GM19328 (cell line): ENCODE results near the gene BUB1B.
"Not testable (repeated sequence)": the region's sequence is repeated elsewhere in the genome, so short reads cannot be mapped to it uniquely, and the experiment has no call there.

Experiments
- ATAC-seq: cut with Tn5 transposase; IDR thresholded peaks from one replicate; pipeline ENCODE4 v1.9.1; 2021; ENCODE audit warnings: mild to moderate bottlenecking, moderate library complexity; ENCODE audit not compliant: unreplicated experiment

BUB1B gene

GRCh38 chr15:40160689-40161688 lies at the start of gene BUB1B:
Gene BUB1B, plus strand, starts transcription at chr15:40161069. Its CDS starts 152 bp downstream, at chr15:40161221.
- ATAC-seq: peak; percentile 78

DNA sequence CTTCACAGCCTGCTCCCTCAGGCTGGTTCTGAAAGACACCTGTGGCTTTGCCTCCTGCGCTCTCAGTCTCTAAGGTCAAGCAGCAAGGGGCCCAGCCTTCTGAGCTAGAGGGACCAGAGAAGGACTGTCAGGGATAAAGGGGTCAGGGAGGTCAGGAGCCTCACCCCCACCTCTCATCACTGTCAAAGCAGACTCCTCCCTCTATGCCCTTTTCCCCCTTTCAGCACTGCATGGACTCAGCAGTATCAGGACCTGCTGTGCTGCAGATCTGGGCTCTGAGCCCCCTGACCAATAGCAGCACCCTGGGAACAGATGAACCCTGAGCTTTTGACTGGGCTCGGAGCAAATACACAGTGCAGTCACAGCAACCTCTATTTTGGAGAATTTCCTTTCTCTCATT lies 49.0 kb upstream of the BUB1B start:
- ATAC-seq: no peak

- no peak for ATAC-seq
These were observed 48.1 kb upstream of the BUB1B start for GRCh38 chr15:40112789-40113188.

GRCh38 chr15:40114218-40114617 lies 46.7 kb upstream of the BUB1B start:
- no peak for ATAC-seq

DNA sequence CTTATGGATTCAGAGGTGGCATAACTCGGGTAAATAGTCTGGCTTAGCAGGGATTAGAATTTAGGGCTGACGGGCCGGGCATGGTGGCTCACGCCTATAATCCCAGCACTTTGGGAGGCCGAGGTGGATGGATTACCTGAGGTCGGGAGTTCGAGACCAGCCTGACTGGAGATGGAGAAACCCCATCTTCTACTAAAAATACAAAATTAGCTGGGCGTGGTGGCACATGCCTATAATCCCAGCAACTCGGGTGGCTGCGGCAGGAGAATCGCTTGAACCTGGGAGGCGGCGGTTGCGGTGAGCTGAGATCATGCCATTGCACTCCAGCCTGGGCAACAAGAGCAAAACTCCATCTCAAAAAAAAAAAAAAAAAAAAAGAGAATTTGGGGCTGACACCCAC lies 45.8 kb upstream of the BUB1B start:
- ATAC-seq: not testable (repeated sequence)

GRCh38 chr15:40115670-40116093 lies 45.2 kb upstream of the BUB1B start:
- ATAC-seq: peak; percentile 89

DNA sequence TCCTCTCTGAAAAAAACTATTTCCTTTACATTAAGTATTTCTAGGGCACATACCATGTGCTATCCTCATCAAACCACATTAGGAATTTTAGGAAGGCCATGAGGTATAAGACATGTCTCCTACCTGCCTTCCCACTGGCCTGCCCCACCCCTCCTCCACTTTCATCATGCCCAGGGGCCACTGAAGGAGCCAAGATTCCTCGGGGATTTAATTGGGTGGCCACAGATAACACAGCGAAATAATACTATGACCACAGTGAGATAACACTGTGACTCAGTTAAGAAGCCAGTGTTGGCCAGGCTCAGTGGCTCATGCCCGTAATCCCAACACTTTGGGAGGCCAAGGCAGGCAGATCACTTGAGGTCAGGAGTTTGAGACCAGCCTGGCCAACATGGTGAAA lies 42.4 kb upstream of the BUB1B start:
- ATAC-seq: no peak

- ATAC-seq: no peak
These were observed 38.8 kb upstream of the BUB1B start for GRCh38 chr15:40121911-40122638.

- not testable (repeated sequence) for ATAC-seq
These were observed 37.9 kb upstream of the BUB1B start for GRCh38 chr15:40122989-40123388.

DNA sequence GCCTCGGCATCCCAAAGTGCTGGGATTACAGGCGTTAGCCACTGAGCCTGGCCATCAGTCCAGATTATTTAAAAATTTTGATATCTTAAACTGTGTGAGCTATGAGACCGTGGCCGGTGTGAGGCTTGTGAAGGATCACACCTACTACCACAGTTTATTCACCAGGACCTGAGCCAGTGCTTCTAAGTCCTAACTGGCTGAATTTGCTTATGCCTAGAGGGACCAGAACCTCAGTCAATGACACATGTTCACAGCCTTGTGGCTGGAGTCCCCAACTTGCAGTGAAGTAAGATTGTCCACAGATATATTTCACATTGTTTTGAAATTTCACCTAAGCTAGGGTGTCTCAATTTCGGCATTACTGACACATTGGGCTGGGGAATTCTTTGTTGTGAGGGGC lies 37.0 kb upstream of the BUB1B start:
- not testable (repeated sequence) for ATAC-seq

- ATAC-seq: not testable (repeated sequence)
These were observed 36.5 kb upstream of the BUB1B start for GRCh38 chr15:40124333-40124732.

DNA sequence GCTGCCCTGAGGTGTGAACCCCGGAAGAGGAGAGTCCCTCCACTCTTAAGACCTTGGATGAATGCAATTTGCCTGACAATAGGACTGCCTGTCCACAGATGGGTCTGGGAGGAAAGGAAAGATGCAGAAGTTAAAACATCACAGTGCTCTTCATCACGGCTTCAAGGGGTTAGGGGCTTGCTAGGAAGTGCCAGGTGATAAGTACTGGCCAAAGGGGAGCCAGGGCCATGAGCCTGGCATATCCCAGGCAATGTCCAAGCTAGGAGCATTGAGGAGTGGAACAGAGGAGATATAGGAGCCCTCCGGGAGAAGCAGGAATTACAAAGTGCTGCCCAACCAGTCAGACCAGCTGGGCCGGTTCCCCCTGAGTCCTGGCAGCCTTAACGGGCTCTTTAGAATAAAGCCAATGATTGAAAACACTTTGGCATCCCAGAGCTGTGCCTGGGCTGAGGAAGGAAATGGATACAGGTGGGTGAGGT lies 36.0 kb upstream of the BUB1B start:
- not testable (repeated sequence) for ATAC-seq

DNA sequence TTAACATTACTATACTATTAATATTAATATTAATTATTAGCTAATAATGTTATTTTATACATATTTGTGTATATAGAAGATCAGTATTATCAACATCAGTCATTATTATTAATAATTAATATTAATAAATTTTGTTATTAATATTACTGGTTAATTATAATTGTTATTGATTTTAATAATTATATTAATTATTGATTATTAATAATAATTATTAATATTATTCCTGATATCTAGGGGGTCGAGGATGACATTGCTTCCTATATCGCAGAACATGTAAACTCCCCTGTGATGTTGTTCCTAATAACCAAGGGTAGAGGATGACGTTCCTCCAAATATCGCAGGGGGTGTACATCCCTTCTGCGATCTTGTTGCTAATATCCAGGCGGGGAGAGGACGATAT lies 34.9 kb upstream of the BUB1B start:
- no peak for ATAC-seq

DNA sequence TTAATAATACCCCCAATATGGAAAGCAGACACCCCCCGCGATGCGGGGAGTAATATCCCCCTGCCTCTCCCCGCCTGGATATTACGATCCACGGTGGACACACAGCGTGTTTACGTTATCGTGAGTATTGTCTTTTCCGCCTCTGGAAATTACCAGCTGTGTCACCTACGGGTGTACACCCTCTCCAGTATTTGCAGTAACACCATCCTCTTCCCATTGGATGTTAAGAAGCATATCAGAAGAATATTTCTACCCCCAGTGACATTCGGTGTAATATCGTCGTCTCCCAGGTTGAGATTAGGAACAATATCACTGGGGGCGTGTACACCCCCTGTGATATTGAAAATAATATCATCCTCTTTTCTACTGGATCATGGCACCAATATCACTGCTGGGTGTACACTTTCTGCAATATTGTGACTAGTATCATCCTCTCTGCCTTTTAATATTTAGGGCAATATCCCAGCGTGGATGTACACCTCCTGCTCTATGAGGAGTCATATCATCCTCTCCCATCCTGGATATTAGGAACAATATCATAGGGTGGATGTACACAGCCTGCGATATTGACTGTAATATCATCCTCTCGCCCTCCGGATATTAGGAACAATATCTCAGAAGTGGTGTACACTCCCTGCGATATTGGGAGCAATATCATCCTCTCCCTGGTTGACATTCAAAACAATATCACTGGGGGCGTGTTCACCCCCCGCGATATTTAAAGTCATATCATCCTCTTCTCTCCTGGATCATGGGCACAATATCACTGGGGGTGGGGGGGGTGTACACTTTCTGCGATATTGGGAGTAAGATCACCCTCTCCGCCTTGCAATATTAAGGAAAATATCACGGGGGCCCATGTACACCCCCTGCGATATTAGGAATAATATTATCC lies 31.9 kb upstream of the BUB1B start:
- ATAC-seq: no peak

DNA sequence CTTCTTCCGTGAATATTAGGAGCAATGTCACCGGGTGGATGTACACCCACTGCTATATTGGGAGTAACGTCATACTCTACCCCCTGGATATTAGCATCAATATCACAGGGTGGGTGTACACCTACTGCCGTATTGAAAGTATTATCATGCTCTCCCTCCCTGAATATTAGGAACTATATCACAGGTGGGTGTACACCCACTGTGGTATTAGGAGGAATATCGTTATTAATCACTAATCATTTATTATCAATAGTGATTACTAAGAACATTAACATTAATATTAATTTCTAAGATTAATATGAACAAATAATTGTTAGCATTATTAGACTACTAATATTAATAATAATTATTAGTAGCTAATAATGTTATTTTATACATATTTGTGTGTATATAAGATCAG lies 30.8 kb upstream of the BUB1B start:
- ATAC-seq: no peak

DNA sequence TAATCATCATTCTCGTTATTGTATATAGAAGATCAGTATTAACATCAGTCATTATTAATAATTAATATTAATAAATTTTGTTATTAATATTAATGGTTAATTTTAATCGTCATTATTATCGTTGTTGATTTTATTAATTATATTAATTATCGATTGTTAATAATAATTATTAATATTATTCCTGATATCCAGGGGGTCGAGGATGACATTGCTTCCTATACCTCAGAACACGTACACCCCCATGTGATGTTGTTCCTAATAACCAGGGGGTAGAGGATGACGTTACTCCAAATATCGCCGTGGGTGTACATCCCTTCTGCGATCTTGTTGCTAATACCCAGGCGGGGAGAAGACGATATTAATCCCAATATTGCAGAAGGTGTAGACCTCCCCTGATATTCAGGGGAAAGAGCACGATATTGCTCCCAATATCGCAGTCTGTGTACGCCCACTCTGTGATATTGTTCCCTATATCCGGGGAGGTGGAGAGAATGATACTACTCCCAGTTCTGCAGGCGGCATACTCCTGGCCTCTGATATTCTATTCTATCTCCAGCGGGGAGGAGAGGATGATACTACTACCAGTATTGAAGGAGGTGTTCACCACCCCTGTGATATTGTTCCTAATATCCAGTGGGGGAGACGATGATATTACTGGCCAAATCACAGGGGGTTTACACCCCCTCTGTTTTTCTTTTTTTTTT lies 29.9 kb upstream of the BUB1B start:
- ATAC-seq: no peak

DNA sequence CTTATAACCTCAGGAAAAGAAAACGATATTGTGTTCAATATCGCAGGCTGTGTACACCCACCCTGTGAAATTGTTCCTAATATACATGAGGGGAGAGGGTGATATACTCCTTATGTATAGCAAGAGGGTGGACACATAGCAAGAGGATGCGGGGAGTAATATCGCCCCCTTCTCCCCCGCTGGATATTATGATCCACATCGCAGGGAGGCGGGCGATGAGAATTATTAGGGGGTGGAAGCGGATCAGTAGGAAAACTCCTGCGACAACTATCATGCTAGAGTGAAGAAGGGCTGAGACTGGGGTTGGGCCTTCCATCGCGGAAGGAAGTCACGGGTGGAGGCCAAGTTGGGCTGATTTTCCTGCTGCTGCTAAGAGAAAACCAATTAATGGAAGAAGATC lies 27.3 kb upstream of the BUB1B start:
- no peak for ATAC-seq

DNA sequence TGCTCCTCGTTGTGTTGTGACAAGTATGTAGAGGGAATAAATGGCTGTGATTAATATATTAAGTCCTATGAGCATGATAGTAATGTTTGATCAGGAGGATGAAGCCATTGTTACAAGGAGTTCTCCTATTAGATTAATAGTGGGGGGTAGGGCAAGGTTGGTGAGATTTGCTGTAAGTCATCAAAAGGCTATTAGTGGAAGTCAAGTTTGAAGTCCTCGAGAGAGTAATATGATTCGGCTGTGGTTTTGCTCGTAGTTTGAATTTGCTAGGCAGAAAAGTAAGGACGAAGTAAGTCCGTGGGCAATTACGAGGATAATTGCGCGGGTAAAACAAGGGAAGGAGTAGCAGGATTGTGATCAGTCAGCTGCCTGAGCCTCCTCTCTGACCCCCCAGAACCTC lies 26.0 kb upstream of the BUB1B start:
- no peak for ATAC-seq

DNA sequence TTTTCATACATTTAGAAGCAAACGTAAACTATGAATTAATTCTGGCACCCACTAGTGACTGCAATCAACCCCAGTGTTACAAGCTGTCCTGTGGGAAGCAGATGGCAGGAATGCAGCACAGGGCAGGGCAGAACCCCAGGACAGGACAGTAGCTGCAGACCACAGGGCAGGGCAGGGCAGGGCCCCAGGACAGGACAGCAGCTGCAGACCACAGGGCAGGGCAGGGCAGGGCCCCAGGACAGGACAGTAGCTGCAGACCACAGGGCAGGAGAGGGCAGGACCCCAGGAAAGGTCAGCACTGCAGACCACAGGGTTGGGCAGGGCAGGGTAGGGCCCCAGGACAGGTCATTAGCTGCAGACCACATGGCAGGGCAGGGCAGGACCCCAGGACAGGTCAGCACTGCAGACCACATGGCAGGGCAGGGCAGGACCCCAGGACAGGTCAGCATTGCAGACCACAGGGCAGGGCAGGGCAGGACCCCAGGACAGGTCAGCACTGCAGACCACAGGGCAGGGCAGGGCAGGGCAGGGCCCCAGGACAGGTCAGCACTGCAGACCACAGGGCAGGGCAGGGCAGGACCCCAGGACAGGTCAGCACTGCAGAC lies 24.9 kb upstream of the BUB1B start:
- ATAC-seq: not testable (repeated sequence)
